GM19452 (cell line): ENCODE measurements around the gene MAG.
"Not testable (repeated sequence)": the region's sequence is repeated elsewhere in the genome, so short reads cannot be mapped to it uniquely, and the experiment has no call there.

Experiments used
- ATAC-seq: cut with Tn5 transposase; IDR thresholded peaks from one replicate; pipeline ENCODE4 v1.9.1; 2021; ENCODE audit not compliant: unreplicated experiment

The MAG gene

DNA sequence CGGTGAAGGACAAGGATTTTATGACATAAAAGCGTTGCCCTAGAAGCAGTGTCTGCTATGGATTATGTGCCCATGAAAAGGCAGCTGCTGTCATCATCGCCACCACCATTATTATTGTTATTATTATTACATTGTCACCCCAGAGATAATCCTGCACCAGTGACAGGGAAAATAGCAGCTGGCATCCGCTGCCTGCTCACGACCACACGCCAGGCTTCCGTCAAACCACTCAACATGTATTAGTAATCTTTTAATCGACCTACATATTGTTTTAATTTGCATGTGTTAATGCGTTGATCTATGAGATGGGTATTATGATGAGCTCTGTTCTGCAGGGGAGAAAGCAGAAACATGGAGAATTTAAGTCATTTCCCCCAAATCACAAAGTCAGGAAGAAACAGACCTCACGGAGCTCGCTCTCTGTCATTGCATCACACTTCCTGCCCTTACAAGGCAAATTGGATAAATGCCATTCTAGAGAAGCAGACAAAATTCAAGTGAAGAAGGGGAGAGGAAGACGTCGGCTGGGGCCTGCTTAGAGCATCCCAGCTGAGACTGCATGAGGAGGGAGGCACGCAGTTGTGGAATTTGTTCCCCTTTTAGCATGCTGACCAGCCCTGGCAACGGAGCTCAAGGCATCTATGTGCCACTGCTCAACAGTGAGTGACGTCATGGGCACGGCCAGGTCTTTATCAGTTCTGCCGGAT, 66.1 kb downstream of the MAG start, which contains the start of gene FFAR3:
FFAR3 (plus strand) TSS at position 594 of the 707 bp plus-strand sequence. CDS start 431 bp downstream, outside the sequence.
- no peak for ATAC-seq

- not testable (repeated sequence) for ATAC-seq
Measured at GRCh38 chr19:35358834-35359233, 66.9 kb downstream of the MAG start.

DNA sequence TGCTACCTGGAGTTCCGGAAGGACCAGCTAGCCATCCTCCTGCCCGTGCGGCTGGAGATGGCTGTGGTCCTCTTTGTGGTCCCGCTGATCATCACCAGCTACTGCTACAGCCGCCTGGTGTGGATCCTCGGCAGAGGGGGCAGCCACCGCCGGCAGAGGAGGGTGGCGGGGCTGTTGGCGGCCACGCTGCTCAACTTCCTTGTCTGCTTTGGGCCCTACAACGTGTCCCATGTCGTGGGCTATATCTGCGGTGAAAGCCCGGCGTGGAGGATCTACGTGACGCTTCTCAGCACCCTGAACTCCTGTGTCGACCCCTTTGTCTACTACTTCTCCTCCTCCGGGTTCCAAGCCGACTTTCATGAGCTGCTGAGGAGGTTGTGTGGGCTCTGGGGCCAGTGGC, 67.4 kb downstream of the MAG start:
- ATAC-seq, result not testable (repeated sequence)

DNA sequence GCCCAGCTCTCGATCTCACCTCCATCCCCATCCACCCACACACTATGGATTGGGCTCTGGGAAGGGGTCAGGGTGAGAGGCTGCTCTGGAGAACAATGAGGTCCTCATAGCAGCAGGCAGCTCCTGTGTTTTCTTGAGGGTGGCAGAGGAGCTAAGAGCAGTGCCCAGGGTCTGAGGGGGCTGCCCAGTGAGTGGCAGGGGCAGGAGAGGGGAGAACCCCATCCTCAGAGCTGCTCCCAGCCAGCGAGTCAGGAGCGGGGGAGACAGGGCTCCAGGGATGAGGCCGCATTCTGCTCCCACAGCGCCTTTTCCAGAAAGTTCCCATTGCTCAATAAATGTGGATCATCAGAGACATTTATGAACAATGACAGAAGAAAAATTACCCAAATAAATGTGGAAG, 68.1 kb downstream of the MAG start:
- ATAC-seq, result not testable (repeated sequence)

DNA sequence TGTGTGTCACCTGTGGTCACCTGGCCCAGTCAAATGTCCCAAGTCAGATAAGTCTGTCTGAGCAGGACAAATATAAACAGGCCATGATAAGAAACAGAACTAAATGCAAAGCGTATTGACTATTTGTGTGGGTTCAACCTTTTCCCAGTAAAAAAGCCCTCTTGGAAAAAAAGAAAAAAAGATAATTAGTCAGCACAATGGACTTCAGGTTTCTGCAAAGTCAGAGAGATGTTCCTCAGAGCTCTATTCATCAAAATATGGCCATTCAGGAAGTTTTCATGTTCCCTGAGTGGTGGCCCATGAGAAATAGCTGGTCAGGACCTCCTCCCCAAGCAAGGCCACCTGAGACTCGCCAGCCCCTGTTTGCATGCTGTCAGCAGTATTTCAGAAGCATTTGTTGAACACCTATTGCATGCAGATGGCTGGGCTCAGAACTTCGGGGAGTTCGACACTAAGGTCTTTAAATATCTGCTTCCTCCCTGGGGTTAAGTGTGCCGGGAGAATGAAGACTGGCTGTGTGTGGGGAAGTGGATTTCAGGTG, 69.0 kb downstream of the MAG start:
- ATAC-seq, result no peak

DNA sequence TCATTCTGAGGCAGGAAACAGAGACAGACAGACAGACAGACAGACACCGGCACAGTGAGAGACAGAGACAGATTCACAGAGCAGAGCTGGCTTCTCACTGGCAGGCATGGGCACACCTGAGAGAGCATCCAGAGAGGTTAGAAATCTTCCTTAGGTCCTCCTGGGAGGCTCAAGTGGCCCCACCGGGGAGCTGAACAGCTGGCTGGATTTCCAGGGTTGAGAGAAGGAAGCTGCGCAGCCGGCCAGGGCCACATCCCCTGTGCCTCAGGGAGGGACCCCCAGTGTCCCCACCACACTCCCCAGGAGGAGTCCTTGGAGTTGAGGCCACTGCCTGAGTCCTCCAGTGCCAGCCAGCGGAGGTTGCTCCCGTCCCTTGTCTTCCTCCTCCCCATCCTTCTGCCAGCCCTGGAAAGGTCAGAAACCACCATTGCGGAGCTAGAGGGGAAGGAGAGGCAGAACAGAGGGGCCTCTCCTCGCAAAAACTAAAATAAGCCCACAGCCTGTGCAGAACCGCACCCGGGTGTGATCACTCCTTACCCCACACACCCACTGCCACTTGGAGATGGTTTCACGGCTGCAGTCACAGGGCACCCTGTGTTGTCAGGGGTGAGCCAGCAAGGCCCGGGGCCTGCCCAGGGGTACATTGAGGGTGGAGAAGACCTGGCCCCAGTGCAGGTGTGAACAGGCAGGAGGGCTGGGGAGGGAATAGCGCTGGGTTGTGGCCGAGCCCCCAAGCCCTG, 70.5 kb downstream of the MAG start:
- no peak for ATAC-seq

DNA sequence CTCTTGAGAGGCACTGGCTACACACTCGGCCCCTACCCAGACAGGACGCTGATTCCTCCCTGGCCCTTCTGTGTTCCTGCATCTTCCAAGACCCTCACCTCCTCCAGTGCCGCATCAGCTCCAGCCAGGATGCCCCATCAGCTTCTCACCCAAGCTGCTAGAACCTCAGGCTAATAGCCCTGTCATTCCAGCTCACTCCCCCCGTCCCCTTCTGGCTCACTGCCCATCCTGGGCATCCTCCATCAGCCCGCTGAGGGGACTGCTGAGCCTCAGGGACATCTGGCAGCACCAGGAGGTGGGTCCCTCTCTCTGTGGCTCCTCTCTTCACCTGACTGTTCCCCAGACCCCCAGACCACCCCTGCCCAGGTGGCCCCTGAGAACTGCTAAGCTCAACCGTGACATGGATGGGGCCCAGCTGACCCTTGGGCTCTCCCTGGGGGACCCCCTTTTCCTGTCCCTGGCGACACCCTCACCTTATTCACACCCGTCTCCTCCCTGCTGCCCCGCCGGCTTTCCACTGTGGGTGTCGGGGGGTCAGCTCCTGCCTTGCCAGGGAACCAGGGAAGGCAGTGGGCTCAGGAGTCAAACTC, 71.1 kb downstream of the MAG start:
- no peak for ATAC-seq
